Measurements from ENCODE around the gene ARMH2. TPM values are rescaled to one million over a fixed set of nuclear protein-coding genes. Genes with fewer than 3 reads are reported as not detected.

The ARMH2 gene
- total RNA-seq, 1 experiment from 2014 or later, result not detected

- Histone ChIP-seq H4K20me1 (ENCODE audit: insufficient read depth) (peaks cover 16% of the 10 kb centered on the region; the same call in 1 of the 2 replicates), H3K27me3 (ENCODE audit: insufficient read depth, low read length) (no peaks in the 10 kb centered on the region), H2AFZ (ENCODE audit: low read depth, low read length, poor library complexity, severe bottlenecking) (no peak overlapping the region), H3K4me2 (ENCODE audit: low read length) (no peak overlapping the region), H3K79me2 (ENCODE audit: insufficient read depth, low read length) (peaks cover 79% of the 10 kb centered on the region), H3K9ac (ENCODE audit: low read length) (no peak overlapping the region), H3K9me2 (ENCODE audit: insufficient read depth) (no peaks in the 10 kb centered on the region), H3K27ac (ENCODE audit: low read depth, low read length) (no peak overlapping the region), H3K36me3 (ENCODE audit: control insufficient read depth in 1 of 2, insufficient read depth in 2 of 2, low read length in 2 of 2) (peaks cover 36 to 49% of the 10 kb centered on the region in 2 experiments; a peak in 3 of 4 replicates), H3K9me3 (ENCODE audit: control insufficient read depth in 1 of 2, insufficient read depth in 1 of 2, low read depth in 1 of 2, low read length in 2 of 2) (no peaks in the 10 kb centered on the region), H3K4me1 (ENCODE audit: control insufficient read depth in 1 of 2, insufficient read depth in 2 of 2, low read length in 2 of 2) (peaks cover 6 to 19% of the 10 kb centered on the region in 2 experiments; a peak in 3 of 4 replicates), H3K4me3 (replicated peaks in 1 of 2; ENCODE audit: low read depth in 1 of 2, low read length in 2 of 2) (no peak overlapping the region)
- ChIA-PET RAD21 (ENCODE audit: low non-redundant PET in 1 of 2, low total read pairs in 2 of 2, uncharacterized antibody in 2 of 2, unreplicated experiment in 2 of 2) (no interaction called here), POLR2A (interaction anchor here (0.8 kb wide), 1 partner anchor 9 kb away, joined by 3 read pairs; no protein-coding TSS in a partner anchor), CTCF (interaction anchor here (1.0 kb wide), 1 partner anchor 239 kb away, joined by 3 read pairs; no protein-coding TSS in a partner anchor)
- TF ChIP-seq SRF (IDR thresholded peaks at IDR 0.05; ENCODE audit: low read depth), result no peak
- no peak for TF ChIP-seq POLR2A (IDR thresholded peaks at IDR 0.05; ENCODE audit: borderline replicate concordance, extremely low read depth, insufficient read depth, insufficient read length)
- TF ChIP-seq EZH2 (IDR thresholded peaks at IDR 0.05), result no peak
- no peak for TF ChIP-seq ZFX (IDR thresholded peaks at IDR 0.05)
- no peak for TF ChIP-seq CTCF (IDR thresholded peaks at IDR 0.05 in 2 of 3, conservative IDR thresholded peaks at IDR 0.05 in 1 of 3; ENCODE audit: borderline replicate concordance in 1 of 3, insufficient read depth in 1 of 3, low read depth in 2 of 3, low read length in 2 of 3)
- no peak for TF ChIP-seq JUND (IDR thresholded peaks at IDR 0.05)
- no peak for TF ChIP-seq RAD21 (IDR thresholded peaks at IDR 0.05; ENCODE audit: low read depth)
- no peak for TF ChIP-seq SIN3A (IDR thresholded peaks at IDR 0.05; ENCODE audit: low read depth)
- no peak for TF ChIP-seq CBX3 (IDR thresholded peaks at IDR 0.05; ENCODE audit: low read depth)
- no peak for TF ChIP-seq SP1 (IDR thresholded peaks at IDR 0.05; ENCODE audit: low read depth)
- no peak for TF ChIP-seq MAX (IDR thresholded peaks at IDR 0.05)
- no peak for DNase-seq (ENCODE audit: low read depth, low spot score)
- no peak for ATAC-seq
- intact Hi-C loops (cut with micrococcal nuclease), result loop anchor here (10.0 kb wide), 1 partner anchor 374 kb away; the partner anchor contains the start of gene MRS2
- no TSS peak for BruUV-seq (replicated peaks)
Measured at GRCh38 chr6:24778878-24779277, 19.8 kb downstream of the ARMH2 start.

All from HCT116 (cell line).